Neural crest cell (in vitro differentiated cells): Measurements from ENCODE around the gene KCNH4. TPM values are rescaled to one million over a fixed set of nuclear protein-coding genes. Genes with fewer than 3 reads are reported as not detected.
A peak's percentile ranks its signal among the peaks of the same experiment; 100 is the strongest.

ENCODE experiments used
- DNase-seq: peaks from one replicate; pipeline ENCODE4 v3.0.0; 2021; ENCODE audit warnings: low read depth, mixed read lengths, low spot score
- H3K27ac Mint-ChIP-seq: one replicate; pipeline ENCODE4 v1.8.0; 2021; ENCODE audit warnings: mild to moderate bottlenecking, mixed read lengths; ENCODE audit not compliant: unreplicated experiment
- H3K27me3 Mint-ChIP-seq: 2 replicates; pipeline ENCODE4 v1.8.0; 2021; ENCODE audit warnings: low read depth, mild to moderate bottlenecking, mixed read lengths
- H3K36me3 Mint-ChIP-seq: 2 replicates; pipeline ENCODE4 v1.8.0; 2021; ENCODE audit warnings: low read depth, mild to moderate bottlenecking, mixed read lengths
- H3K4me1 Mint-ChIP-seq: 2 replicates; pipeline ENCODE4 v1.8.0; 2021; ENCODE audit warnings: mixed read lengths
- H3K4me3 Mint-ChIP-seq: one replicate; pipeline ENCODE4 v1.8.0; 2021; ENCODE audit warnings: mild to moderate bottlenecking, mixed read lengths
- H3K9me3 Mint-ChIP-seq: 2 replicates; pipeline ENCODE4 v1.8.0; 2021; ENCODE audit warnings: mixed read lengths
- long read RNA-seq: library from polyadenylated mRNA; unstranded; transcript quantifications from one replicate; pipeline ENCODE4 v2.0.0, GENCODE V29; 2020
- total RNA-seq: library from RNA; stranded (reverse); gene quantifications from 2 replicates; pipeline ENCODE4 v1.2.1, GENCODE V29; 2021
- TF ChIP-seq, protein P1 (sequence below): fragments of 200-600 bp; sonication (generic); conservative IDR thresholded peaks from 2 replicates; pipeline ENCODE4 v1.5.0; 2021; ENCODE audit warnings: antibody characterized with exemption, mild to moderate bottlenecking

Gene KCNH4
- total RNA-seq, result 0.05 and 0.14 TPM in 2 replicates
- long read RNA-seq, result 0 reads

DNA sequence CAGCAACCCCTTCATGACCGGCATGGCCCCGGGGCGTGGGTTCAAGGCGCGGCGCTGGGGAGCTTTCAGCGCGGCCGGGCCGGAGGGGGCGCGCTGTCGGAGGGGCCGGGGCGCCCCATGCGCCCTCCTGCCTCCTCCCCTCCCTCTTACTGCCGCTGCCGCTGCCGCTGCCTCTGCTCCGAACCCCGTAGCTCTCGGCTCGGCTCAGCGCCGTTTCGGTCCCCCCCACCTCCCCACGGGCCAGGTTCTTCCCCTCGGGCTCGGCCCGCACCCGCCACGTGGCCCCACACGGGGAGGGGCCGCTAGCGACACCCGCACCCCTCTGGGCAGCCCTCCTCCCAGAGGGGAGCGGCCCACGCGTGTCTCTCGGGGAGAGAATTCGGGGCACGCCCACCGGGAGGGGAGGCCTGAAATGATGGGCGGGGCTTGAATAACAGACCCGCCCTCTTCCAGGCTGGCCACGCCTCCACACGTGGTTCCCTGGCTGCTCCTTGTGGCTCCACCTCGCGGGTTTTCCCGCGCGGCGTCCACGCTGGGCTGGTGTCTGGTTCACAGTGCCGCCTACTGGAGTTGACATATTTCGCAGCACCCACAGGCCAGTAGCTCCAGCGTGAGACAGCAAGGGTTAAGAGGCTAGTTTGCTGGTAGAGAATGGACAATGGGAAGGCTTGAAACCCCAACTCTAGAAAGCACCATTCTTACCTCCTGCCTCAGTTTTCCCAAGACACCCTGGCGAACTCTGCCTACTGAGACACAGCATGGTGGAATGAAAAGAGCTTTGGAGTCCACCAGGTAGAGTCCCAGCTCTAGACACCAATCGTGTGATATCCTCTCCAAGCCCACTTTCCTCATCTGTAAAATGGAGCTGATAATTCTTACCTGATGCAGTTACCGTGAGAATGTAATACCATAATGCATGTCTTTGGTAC, at the start of gene KCNH4:
Gene KCNH4 (minus strand): TSS at position 221 of the 929 bp plus-strand sequence. CDS start 197 bp downstream, at position 24.
- Mint-ChIP-seq H3K4me3 (peak within 1 kb of the TSS; percentile 23), H3K36me3 (no peaks in the 10 kb centered on the region), H3K27ac (no peak within 1 kb of the TSS), H3K27me3 (peaks cover 86% of the 10 kb centered on the region), H3K4me1 (peaks cover 27% of the 10 kb centered on the region), H3K9me3 (no peaks in the 10 kb centered on the region)
- TF ChIP-seq, protein P1, sequence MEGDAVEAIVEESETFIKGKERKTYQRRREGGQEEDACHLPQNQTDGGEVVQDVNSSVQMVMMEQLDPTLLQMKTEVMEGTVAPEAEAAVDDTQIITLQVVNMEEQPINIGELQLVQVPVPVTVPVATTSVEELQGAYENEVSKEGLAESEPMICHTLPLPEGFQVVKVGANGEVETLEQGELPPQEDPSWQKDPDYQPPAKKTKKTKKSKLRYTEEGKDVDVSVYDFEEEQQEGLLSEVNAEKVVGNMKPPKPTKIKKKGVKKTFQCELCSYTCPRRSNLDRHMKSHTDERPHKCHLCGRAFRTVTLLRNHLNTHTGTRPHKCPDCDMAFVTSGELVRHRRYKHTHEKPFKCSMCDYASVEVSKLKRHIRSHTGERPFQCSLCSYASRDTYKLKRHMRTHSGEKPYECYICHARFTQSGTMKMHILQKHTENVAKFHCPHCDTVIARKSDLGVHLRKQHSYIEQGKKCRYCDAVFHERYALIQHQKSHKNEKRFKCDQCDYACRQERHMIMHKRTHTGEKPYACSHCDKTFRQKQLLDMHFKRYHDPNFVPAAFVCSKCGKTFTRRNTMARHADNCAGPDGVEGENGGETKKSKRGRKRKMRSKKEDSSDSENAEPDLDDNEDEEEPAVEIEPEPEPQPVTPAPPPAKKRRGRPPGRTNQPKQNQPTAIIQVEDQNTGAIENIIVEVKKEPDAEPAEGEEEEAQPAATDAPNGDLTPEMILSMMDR, result peak; percentile 51
- DNase-seq, result peak; percentile 50

DNA sequence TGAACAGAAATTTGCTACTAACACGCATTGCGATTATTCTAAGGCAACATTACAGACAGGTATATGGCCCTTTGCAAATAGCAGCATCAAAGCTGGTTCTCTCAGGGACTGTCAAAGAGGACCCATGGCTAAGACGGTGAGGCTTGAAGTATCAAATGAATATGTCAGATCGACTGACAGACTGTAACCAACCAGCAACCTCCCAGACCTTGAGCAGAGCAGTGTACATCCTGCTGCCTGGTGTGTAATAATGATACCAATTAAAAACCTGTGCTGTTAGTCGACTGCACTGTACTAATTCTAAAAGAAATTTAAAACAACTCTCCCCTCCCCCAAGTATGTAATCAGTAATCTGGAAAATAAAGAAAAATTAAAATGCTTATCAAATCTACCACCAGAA, 49.3 kb upstream of the KCNH4 start:
- Mint-ChIP-seq H3K4me1 (no peaks in the 10 kb centered on the region), H3K4me3 (no peak overlapping the region), H3K27me3 (no peaks in the 10 kb centered on the region), H3K9me3 (no peaks in the 10 kb centered on the region), H3K27ac (no peak overlapping the region), H3K36me3 (peaks cover 6% of the 10 kb centered on the region)
- DNase-seq, result no peak
- TF ChIP-seq, protein P1, result no peak

DNA sequence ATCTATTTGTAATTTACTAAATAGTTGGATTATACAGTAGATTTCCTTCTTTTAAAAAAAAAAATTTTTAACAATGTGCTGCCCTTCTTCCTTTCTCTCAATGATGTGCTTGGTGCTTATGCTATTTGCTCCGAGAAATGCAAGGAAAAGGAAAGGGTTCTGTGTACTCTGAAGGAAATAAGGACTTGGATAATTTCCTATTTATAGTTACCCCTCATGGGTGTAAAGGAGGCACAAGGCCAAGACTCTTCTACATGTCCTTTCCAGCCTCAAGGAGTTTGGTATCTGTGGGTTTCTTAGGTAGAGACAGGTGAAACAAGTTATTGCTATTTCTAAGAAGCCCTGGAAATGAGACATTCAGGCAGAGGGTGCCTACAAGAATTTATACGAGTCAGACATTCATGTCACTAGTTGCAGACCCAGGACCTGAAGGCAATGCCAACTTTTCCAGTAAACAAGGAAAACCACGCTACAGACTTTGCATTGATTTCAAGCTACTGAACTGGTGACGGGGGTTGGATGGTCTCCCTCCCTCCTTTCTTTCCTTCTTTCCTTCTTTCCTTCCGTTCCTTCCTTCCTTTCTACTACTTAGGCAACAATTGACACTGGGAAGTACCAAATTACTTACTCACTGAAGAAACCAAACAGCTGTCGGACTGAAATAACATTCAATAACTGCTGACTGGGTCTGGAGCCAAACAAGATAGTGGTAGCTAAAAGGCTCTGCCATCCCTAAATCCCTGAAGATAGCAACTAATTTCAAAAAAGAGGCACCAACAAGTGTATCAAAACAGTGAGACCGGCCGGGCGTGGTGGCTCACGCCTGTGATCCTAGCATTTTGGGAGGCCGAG, 47.1 kb upstream of the KCNH4 start:
- H3K4me3 Mint-ChIP-seq, result no peak overlapping the region
- DNase-seq, result no peak
- TF ChIP-seq, protein P1, result no peak
- H3K9me3 Mint-ChIP-seq, result no peaks in the 10 kb centered on the region
- H3K27me3 Mint-ChIP-seq, result no peaks in the 10 kb centered on the region
- H3K36me3 Mint-ChIP-seq, result peaks cover 6% of the 10 kb centered on the region
- peak overlapping the region; percentile 50 for H3K27ac Mint-ChIP-seq
- no peaks in the 10 kb centered on the region for H3K4me1 Mint-ChIP-seq

DNA sequence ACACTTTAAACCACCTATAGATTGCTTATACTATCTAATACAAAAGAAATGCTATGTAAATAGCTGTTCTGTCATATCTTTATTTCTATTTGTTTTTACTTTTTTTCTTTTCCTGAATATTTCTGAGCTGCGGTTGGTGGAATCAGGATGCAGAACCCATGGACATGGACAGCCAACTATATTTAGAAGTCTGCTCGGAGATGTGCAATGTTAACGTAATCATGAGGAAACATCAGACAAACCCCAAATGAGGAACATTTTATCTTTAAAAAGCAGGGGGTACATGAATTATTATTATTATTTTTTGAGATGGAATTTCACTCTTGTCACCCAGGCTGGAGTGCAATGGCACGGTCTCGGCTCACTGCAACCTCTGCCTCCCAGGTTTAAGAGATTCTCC, 44.7 kb upstream of the KCNH4 start:
- Mint-ChIP-seq H3K9me3 (no peaks in the 10 kb centered on the region), H3K4me3 (no peak overlapping the region), H3K36me3 (peaks cover 11% of the 10 kb centered on the region), H3K27ac (no peak overlapping the region), H3K4me1 (peaks cover 8% of the 10 kb centered on the region), H3K27me3 (no peaks in the 10 kb centered on the region)
- DNase-seq, result no peak
- TF ChIP-seq, protein P1, result no peak

DNA sequence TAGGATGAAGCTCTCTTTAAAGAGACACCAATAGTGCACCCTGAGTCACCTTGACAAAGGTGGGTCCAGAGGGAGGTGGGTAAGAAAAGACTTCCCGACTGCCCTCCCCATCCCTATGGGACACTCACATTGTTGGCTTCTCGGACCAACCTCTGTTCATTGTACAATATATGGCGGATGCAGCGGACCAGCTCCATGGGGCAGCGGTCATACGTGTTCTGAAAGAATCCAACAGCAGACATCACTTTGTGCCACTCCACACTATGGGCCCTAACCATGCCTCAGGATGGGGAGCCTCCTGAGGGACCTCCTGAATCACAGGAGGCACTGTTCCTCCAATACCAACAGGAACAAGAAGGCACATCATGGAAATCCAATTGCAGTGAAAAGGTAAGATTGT, 43.7 kb upstream of the KCNH4 start:
- Mint-ChIP-seq H3K9me3 (no peaks in the 10 kb centered on the region), H3K4me1 (peaks cover 8% of the 10 kb centered on the region), H3K27ac (no peak overlapping the region), H3K36me3 (peaks cover 11% of the 10 kb centered on the region), H3K27me3 (no peaks in the 10 kb centered on the region), H3K4me3 (no peak overlapping the region)
- DNase-seq, result no peak
- TF ChIP-seq, protein P1, result no peak
